PC-3 (cell line): Measurements from ENCODE around the gene USF1. TPM values are rescaled to one million over a fixed set of nuclear protein-coding genes. Genes with fewer than 3 reads are reported as not detected.
A peak's percentile ranks its signal among the peaks of the same experiment; 100 is the strongest.

Experiments
- ATAC-seq: fragments of 200-7000 bp; cut with Tn5 transposase; 2 replicates; pipeline ENCODE4 v1.9.1; 2020; ENCODE audit warnings: mild to moderate bottlenecking, moderate library complexity
- BruUV-seq: library from RNA; stranded (reverse); fragments of 400-500 nt; replicated peaks from 2 replicates; lab custom pipeline; 2021; lab: Mats Ljungman, UMichigan
- CTCF ChIA-PET: fragments of 300-600 bp; sonication (Branson Sonifier 250); formaldehyde crosslinking; loops from one replicate; lab custom pipeline; 2022; ENCODE audit warnings: antibody characterized with exemption; lab: Charles Lee
- POLR2A ChIA-PET: fragments of 300-600 bp; sonication (Branson Sonifier 250); formaldehyde crosslinking; loops from one replicate; lab custom pipeline; 2022; ENCODE audit warnings: antibody characterized with exemption; ENCODE audit not compliant: unreplicated experiment; lab: Charles Lee
- DNase-seq: peaks from one replicate; pipeline ENCODE4 v3.0.0-alpha.2; 2015
- H2AFZ ChIP-seq: fragments of 300-600 bp; sonication (generic); 2 replicates; pipeline ENCODE4 v1.6.0; 2016; ENCODE audit warnings: antibody characterized with exemption, low read length
- H3F3A ChIP-seq: fragments of 300-600 bp; sonication (generic); one replicate; pipeline ENCODE4 v1.6.0; 2017; ENCODE audit warnings: antibody characterized with exemption, low read length, control low read depth, mild to moderate bottlenecking; ENCODE audit not compliant: unreplicated experiment
- H3K27ac ChIP-seq: fragments of 300-600 bp; sonication (generic); 2 replicates; pipeline ENCODE4 v1.5.1; 2016; ENCODE audit warnings: mild to moderate bottlenecking, low read length
- H3K27me3 ChIP-seq: fragments of 300-600 bp; sonication (generic); 2 replicates; pipeline ENCODE4 v1.6.1; 2016; ENCODE audit warnings: low read length, mixed read lengths
- H3K36me3 ChIP-seq: fragments of 300-600 bp; sonication (generic); 2 replicates; pipeline ENCODE4 v1.6.1; 2016; ENCODE audit warnings: low read depth, mixed run types, low read length, mixed read lengths
- H3K4me1 ChIP-seq: fragments of 300-600 bp; sonication (generic); 2 replicates; pipeline ENCODE4 v1.5.1; 2016; ENCODE audit warnings: low read length; ENCODE audit not compliant: insufficient read depth
- H3K4me2 ChIP-seq: fragments of 300-600 bp; sonication (generic); 2 replicates; pipeline ENCODE4 v1.6.0; 2016; ENCODE audit warnings: low read length
- H3K4me3 ChIP-seq: fragments of 300-600 bp; sonication (generic); 2 replicates; pipeline ENCODE4 v1.5.1; 2016; ENCODE audit warnings: mild to moderate bottlenecking, low read length, mixed read lengths
- H3K79me2 ChIP-seq: fragments of 300-600 bp; sonication (generic); 2 replicates; pipeline ENCODE4 v1.6.1; 2017; ENCODE audit warnings: low read length, mixed read lengths
- H3K9ac ChIP-seq: fragments of 300-600 bp; sonication (generic); 2 replicates; pipeline ENCODE4 v1.6.0; 2016; ENCODE audit warnings: mild to moderate bottlenecking, low read length
- H3K9me2 ChIP-seq: fragments of 300-600 bp; sonication (generic); replicated peaks from 2 replicates; pipeline ENCODE4 v1.6.1; 2016; ENCODE audit warnings: mixed run types, low read length, mixed read lengths
- H3K9me3 ChIP-seq: fragments of 300-600 bp; sonication (generic); 2 replicates; pipeline ENCODE4 v1.6.1; 2016; ENCODE audit warnings: low read length, mixed read lengths
- H4K20me1 ChIP-seq: fragments of 300-600 bp; sonication (generic); 2 replicates; pipeline ENCODE4 v1.6.1; 2016; ENCODE audit warnings: low read length, mixed read lengths
- CTCF ChIP-seq: fragments of 300-600 bp; sonication (generic); conservative IDR thresholded peaks from 2 replicates; pipeline ENCODE4 v1.5.1; 2017; ENCODE audit warnings: antibody characterized with exemption, low read depth, mild to moderate bottlenecking, low read length
- EZH2 ChIP-seq: fragments of 300-600 bp; sonication (generic); IDR thresholded peaks from one replicate; pipeline ENCODE4 v1.6.1; 2017; ENCODE audit warnings: antibody characterized with exemption, mild to moderate bottlenecking, low read length; ENCODE audit not compliant: unreplicated experiment
- EZH2phosphoT487 ChIP-seq: fragments of 300-600 bp; sonication (generic); IDR thresholded peaks from 2 replicates; pipeline ENCODE4 v1.6.1; 2018; ENCODE audit warnings: mild to moderate bottlenecking, antibody characterized with exemption, low read length, borderline replicate concordance
- intact Hi-C: fragments of 100-400 bp; cut with micrococcal nuclease; formaldehyde crosslinking; loops from 2 replicates; pipeline ENCODE4 v1.9.0; 2023
- total RNA-seq: library from RNA; depleted of rRNA; stranded (reverse); fragments of >200 nt; gene quantifications from 2 replicates; pipeline ENCODE4 v1.2.3, GENCODE V29; 2014

USF1 gene
- total RNA-seq, 1 experiment from 2014 or later, result 113 TPM

GRCh38 chr1:161072751-161073449, 27.1 kb upstream of the USF1 start:
- no peaks in the 10 kb centered on the region for H3K36me3 ChIP-seq
- no peaks in the 10 kb centered on the region for H4K20me1 ChIP-seq
- ChIA-PET CTCF (interaction anchor here (0.8 to 1.0 kb wide), 2 partner anchors 24 to 27 kb away, joined by 3 to 4 read pairs; no protein-coding TSS in a partner anchor), POLR2A (interaction anchor here (0.5 kb wide), 1 partner anchor 28 kb away, joined by 6 read pairs; no protein-coding TSS in a partner anchor)
- H2AFZ ChIP-seq, result no peak overlapping the region
- no peak overlapping the region for H3K27ac ChIP-seq
- no peak overlapping the region for H3K4me3 ChIP-seq
- no TSS peak for BruUV-seq
- DNase-seq, result no peak
- no peaks in the 10 kb centered on the region for H3K27me3 ChIP-seq
- no peaks in the 10 kb centered on the region for H3K79me2 ChIP-seq
- no peaks in the 10 kb centered on the region for H3F3A ChIP-seq
- no peaks in the 10 kb centered on the region for H3K9me3 ChIP-seq
- intact Hi-C loops, result loop anchor here (1.0 kb wide), 1 partner anchor 66 kb away; no protein-coding TSS in a partner anchor
- TF ChIP-seq CTCF (no peak), EZH2 (no peak), EZH2phosphoT487 (no peak)
- ATAC-seq, result no peak
- no peaks in the 10 kb centered on the region for H3K4me1 ChIP-seq
- no peak overlapping the region for H3K4me2 ChIP-seq
- H3K9me2 ChIP-seq, result no peaks in the 10 kb centered on the region
- H3K9ac ChIP-seq, result no peak overlapping the region

- no peaks in the 10 kb centered on the region for H3K4me1 ChIP-seq
- ATAC-seq, result peak; percentile 56
- H3K36me3 ChIP-seq, result no peaks in the 10 kb centered on the region
- TF ChIP-seq CTCF (peak; percentile 74), EZH2phosphoT487 (no peak)
- H4K20me1 ChIP-seq, result no peaks in the 10 kb centered on the region
- no peak overlapping the region for H2AFZ ChIP-seq
- H3K27me3 ChIP-seq, result no peaks in the 10 kb centered on the region
- intact Hi-C loops, result loop anchor here (1.0 kb wide), 2 partner anchors 26 to 67 kb away; partner anchors contain the start of gene KLHDC9
- H3K27ac ChIP-seq, result no peak overlapping the region
- no peak overlapping the region for H3K9ac ChIP-seq
- no peak overlapping the region for H3K4me2 ChIP-seq
- no peaks in the 10 kb centered on the region for H3F3A ChIP-seq
- H3K79me2 ChIP-seq, result no peaks in the 10 kb centered on the region
- BruUV-seq, result no TSS peak
- ChIA-PET CTCF (interaction anchor here (0.6 to 1.0 kb wide), 2 partner anchors 26 to 295 kb away, joined by 3 to 4 read pairs; no protein-coding TSS in a partner anchor), POLR2A (no interaction called here)
- no peaks in the 10 kb centered on the region for H3K9me3 ChIP-seq
- H3K4me3 ChIP-seq, result no peak overlapping the region
- no peaks in the 10 kb centered on the region for H3K9me2 ChIP-seq
- DNase-seq, result peak; percentile 70
Observed at GRCh38 chr1:161071886-161072371, 26.2 kb upstream of the USF1 start.

- BruUV-seq, result no TSS peak
- H3K27me3 ChIP-seq, result no peaks in the 10 kb centered on the region
- H3K4me2 ChIP-seq, result no peak overlapping the region
- H2AFZ ChIP-seq, result no peak overlapping the region
- no peak for ATAC-seq
- POLR2A ChIA-PET, result interaction anchor here (0.5 to 0.6 kb wide), 2 partner anchors 18 to 50 kb away, joined by 3 to 4 read pairs; partner anchors contain the start of genes F11R and NECTIN4
- H3K27ac ChIP-seq, result no peak overlapping the region
- H3K9ac ChIP-seq, result no peak overlapping the region
- H3K9me3 ChIP-seq, result no peaks in the 10 kb centered on the region
- H3K36me3 ChIP-seq, result no peaks in the 10 kb centered on the region
- H3F3A ChIP-seq, result no peaks in the 10 kb centered on the region
- H3K4me3 ChIP-seq, result no peak overlapping the region
- CTCF ChIA-PET, result no interaction called here
- TF ChIP-seq CTCF (no peak), EZH2 (no peak), EZH2phosphoT487 (no peak)
- DNase-seq, result no peak
- intact Hi-C loops, result loop anchor here (1.0 kb wide), 1 partner anchor 28 kb away; the partner anchor contains the start of gene KLHDC9
- no peaks in the 10 kb centered on the region for H3K9me2 ChIP-seq
- H3K4me1 ChIP-seq, result no peaks in the 10 kb centered on the region
- H3K79me2 ChIP-seq, result no peaks in the 10 kb centered on the region
- no peaks in the 10 kb centered on the region for H4K20me1 ChIP-seq
Observed at GRCh38 chr1:161070761-161071160, 25.0 kb upstream of the USF1 start.
